Measurements from ENCODE around the gene LURAP1L. TPM values are rescaled to one million over a fixed set of nuclear protein-coding genes. Genes with fewer than 3 reads are reported as not detected.
A peak's percentile ranks its signal among the peaks of the same experiment; 100 is the strongest.

LURAP1L gene
- total RNA-seq, 1 donor from 2014 or later, result 43.7 TPM

- peak; percentile 91 for DNase-seq (ENCODE audit: low read depth)
- Histone ChIP-seq H3K4me3 (ENCODE audit: low read depth, low read length) (no peak overlapping the region), H3K36me3 (ENCODE audit: control insufficient read depth, insufficient read depth, low read length) (no peaks in the 10 kb centered on the region), H3K27me3 (ENCODE audit: control insufficient read depth, insufficient read depth, low read length) (no peaks in the 10 kb centered on the region)
- no peak for TF ChIP-seq CTCF (IDR thresholded peaks at IDR 0.05; ENCODE audit: insufficient read depth, low read length, severe bottlenecking)
- FAIRE-seq, result no peak
Measured at GRCh38 chr9:12798066-12798770, 23.4 kb downstream of the LURAP1L start.

DNA sequence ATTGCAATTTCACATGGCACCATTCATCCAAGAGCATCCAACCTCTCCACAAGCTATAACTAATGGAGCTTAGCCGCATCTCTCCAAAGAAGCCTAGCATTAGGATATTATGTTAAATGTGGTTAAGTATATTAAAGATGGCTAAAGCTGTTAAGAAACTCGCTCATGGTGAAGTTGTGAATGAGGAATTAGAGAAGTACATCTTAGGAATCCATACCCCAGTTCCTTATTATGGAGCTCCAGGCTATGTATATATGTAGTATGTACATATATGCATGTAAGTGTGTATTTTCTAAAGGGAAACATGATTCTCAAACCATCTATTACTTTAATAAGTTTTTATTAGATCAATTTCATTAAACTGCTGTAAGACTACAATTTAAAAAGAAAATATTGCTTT lies 26.4 kb downstream of the LURAP1L start:
- no peak for TF ChIP-seq CTCF (IDR thresholded peaks at IDR 0.05; ENCODE audit: insufficient read depth, low read length, severe bottlenecking)
- no peak overlapping the region for H3K4me3 ChIP-seq (ENCODE audit: low read depth, low read length)
- FAIRE-seq (no peak), DNase-seq (ENCODE audit: low read depth) (no peak)
- no peaks in the 10 kb centered on the region for H3K36me3 ChIP-seq (ENCODE audit: control insufficient read depth, insufficient read depth, low read length)
- no peaks in the 10 kb centered on the region for H3K27me3 ChIP-seq (ENCODE audit: control insufficient read depth, insufficient read depth, low read length)

- TF ChIP-seq CTCF (IDR thresholded peaks at IDR 0.05; ENCODE audit: insufficient read depth, low read length, severe bottlenecking), result no peak
- H3K4me3 ChIP-seq (ENCODE audit: low read depth, low read length), result no peak overlapping the region
- no peaks in the 10 kb centered on the region for H3K36me3 ChIP-seq (ENCODE audit: control insufficient read depth, insufficient read depth, low read length)
- no peaks in the 10 kb centered on the region for H3K27me3 ChIP-seq (ENCODE audit: control insufficient read depth, insufficient read depth, low read length)
- no peak for DNase-seq (ENCODE audit: low read depth)
- FAIRE-seq, result no peak
Measured at GRCh38 chr9:12801663-12802062, 26.8 kb downstream of the LURAP1L start.

DNA sequence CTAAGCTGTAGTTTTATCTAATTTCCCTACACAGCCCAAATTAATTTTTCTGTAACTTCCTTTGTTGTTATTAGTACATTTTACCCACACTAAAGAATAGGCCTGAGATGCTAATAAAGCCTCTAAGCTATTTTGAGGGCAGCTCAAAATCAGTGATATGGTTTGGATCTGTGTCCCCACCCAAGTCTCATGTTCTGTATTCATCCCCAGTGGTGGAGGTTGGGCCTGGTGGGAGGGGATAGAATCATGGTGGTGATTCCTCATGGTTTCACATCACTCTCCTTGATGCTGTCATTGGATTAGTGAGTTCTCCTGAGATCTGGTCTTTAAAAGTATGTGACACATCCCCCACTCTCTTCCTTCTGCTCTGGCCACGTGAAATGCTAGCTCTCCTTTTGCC lies 27.3 kb downstream of the LURAP1L start:
- Histone ChIP-seq H3K36me3 (ENCODE audit: control insufficient read depth, insufficient read depth, low read length) (no peaks in the 10 kb centered on the region), H3K27me3 (ENCODE audit: control insufficient read depth, insufficient read depth, low read length) (no peaks in the 10 kb centered on the region), H3K4me3 (ENCODE audit: low read depth, low read length) (no peak overlapping the region)
- FAIRE-seq, result no peak
- DNase-seq (ENCODE audit: low read depth), result no peak
- TF ChIP-seq CTCF (IDR thresholded peaks at IDR 0.05; ENCODE audit: insufficient read depth, low read length, severe bottlenecking), result no peak

- Histone ChIP-seq H3K4me3 (ENCODE audit: low read depth, low read length) (no peak overlapping the region), H3K36me3 (ENCODE audit: control insufficient read depth, insufficient read depth, low read length) (peaks cover 4% of the 10 kb centered on the region), H3K27me3 (ENCODE audit: control insufficient read depth, insufficient read depth, low read length) (no peaks in the 10 kb centered on the region)
- DNase-seq (ENCODE audit: low read depth) (no peak), FAIRE-seq (no peak)
- TF ChIP-seq CTCF (IDR thresholded peaks at IDR 0.05; ENCODE audit: insufficient read depth, low read length, severe bottlenecking), result no peak
Measured at GRCh38 chr9:12808569-12808968, 33.7 kb downstream of the LURAP1L start.

DNA sequence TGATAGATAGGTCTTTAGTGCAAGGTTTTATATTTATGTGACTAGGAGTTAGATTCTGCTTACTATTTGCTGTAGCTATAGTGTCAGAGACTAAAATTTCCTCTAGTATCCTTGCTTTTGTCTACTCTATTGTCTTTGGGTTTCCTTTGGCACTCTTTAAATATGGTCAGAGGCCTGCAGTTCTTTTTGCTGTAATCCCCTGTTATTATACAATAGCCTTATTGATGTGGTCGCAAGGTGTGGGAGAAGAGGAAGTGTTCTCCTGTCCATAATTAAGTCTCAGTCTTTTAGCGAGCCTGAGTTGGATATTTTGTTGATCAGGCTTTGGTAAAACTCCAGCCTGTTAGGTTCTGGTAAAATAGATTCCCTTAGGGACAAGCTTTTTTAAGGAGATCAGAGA lies 34.9 kb downstream of the LURAP1L start:
- FAIRE-seq (no peak), DNase-seq (ENCODE audit: low read depth) (no peak)
- no peak overlapping the region for H3K4me3 ChIP-seq (ENCODE audit: low read depth, low read length)
- H3K36me3 ChIP-seq (ENCODE audit: control insufficient read depth, insufficient read depth, low read length), result peaks cover 4% of the 10 kb centered on the region
- TF ChIP-seq CTCF (IDR thresholded peaks at IDR 0.05; ENCODE audit: insufficient read depth, low read length, severe bottlenecking), result no peak
- no peaks in the 10 kb centered on the region for H3K27me3 ChIP-seq (ENCODE audit: control insufficient read depth, insufficient read depth, low read length)

Measured in bronchial epithelial cell (primary cell).